ENCODE measurements around the gene ATP5F1E.

- TF ChIP-seq, protein P1, sequence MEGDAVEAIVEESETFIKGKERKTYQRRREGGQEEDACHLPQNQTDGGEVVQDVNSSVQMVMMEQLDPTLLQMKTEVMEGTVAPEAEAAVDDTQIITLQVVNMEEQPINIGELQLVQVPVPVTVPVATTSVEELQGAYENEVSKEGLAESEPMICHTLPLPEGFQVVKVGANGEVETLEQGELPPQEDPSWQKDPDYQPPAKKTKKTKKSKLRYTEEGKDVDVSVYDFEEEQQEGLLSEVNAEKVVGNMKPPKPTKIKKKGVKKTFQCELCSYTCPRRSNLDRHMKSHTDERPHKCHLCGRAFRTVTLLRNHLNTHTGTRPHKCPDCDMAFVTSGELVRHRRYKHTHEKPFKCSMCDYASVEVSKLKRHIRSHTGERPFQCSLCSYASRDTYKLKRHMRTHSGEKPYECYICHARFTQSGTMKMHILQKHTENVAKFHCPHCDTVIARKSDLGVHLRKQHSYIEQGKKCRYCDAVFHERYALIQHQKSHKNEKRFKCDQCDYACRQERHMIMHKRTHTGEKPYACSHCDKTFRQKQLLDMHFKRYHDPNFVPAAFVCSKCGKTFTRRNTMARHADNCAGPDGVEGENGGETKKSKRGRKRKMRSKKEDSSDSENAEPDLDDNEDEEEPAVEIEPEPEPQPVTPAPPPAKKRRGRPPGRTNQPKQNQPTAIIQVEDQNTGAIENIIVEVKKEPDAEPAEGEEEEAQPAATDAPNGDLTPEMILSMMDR (IDR thresholded peaks at IDR 0.05): no peak
- TF ChIP-seq TCF7 (CRISPR knock-in tag; IDR thresholded peaks at IDR 0.05; ENCODE audit: low read depth) (no peak), NFYB (CRISPR knock-in tag; conservative IDR thresholded peaks at IDR 0.05; ENCODE audit: low read depth) (no peak), ATF3 (CRISPR knock-in tag; conservative IDR thresholded peaks at IDR 0.05) (no peak), ZBTB43 (CRISPR knock-in tag; IDR thresholded peaks at IDR 0.05) (no peak), ZNF671 (CRISPR knock-in tag; IDR thresholded peaks at IDR 0.05) (no peak), AR (CRISPR knock-in tag; IDR thresholded peaks at IDR 0.05) (no peak), FOXJ3 (CRISPR knock-in tag; IDR thresholded peaks at IDR 0.05; ENCODE audit: borderline replicate concordance) (no peak), TEAD4 (CRISPR knock-in tag; IDR thresholded peaks at IDR 0.05) (no peak)
Observed at GRCh38 chr20:59002388-59002787, 29.7 kb downstream of the ATP5F1E start.
